Endodermal cell (in vitro differentiated cells): ENCODE measurements around the gene EIF4G3. TPM values are rescaled to one million over a fixed set of nuclear protein-coding genes. Genes with fewer than 3 reads are reported as not detected.
A peak's percentile ranks its signal among the peaks of the same experiment; 100 is the strongest.

Source experiments
- DNase-seq: peaks from one replicate; pipeline ENCODE4 v3.0.0-alpha.2; 2017
- H3K27ac ChIP-seq: 2 replicates; pipeline ENCODE4 v1.5.1; 2013; ENCODE audit warnings: mild to moderate bottlenecking, low read depth, low read length, moderate library complexity
- H3K27me3 ChIP-seq: 2 replicates; pipeline ENCODE4 v1.6.1; 2013; ENCODE audit warnings: mild to moderate bottlenecking, low read length, moderate library complexity; ENCODE audit not compliant: insufficient read depth, control insufficient read depth, poor library complexity, severe bottlenecking
- H3K36me3 ChIP-seq: 2 replicates; pipeline ENCODE4 v1.7.0; 2013; ENCODE audit warnings: mild to moderate bottlenecking, low read length, moderate library complexity; ENCODE audit not compliant: control insufficient read depth, insufficient read depth
- H3K4me1 ChIP-seq: one replicate; pipeline ENCODE4 v1.7.0; 2013; ENCODE audit warnings: low read length; ENCODE audit not compliant: control insufficient read depth, insufficient read depth
- H3K4me3 ChIP-seq: 2 replicates; pipeline ENCODE4 v1.5.1; 2013; ENCODE audit warnings: mild to moderate bottlenecking, low read length, moderate library complexity
- H3K9ac ChIP-seq: 2 replicates; pipeline ENCODE4 v1.6.1; 2013; ENCODE audit warnings: mild to moderate bottlenecking, low read length, moderate library complexity; ENCODE audit not compliant: poor library complexity, severe bottlenecking; ENCODE audit errors: extremely low read depth
- H3K9me3 ChIP-seq: 2 replicates; pipeline ENCODE4 v1.6.1; 2013; ENCODE audit warnings: mild to moderate bottlenecking, low read length, moderate library complexity; ENCODE audit not compliant: control insufficient read depth
- H3K27ac Mint-ChIP-seq: 2 replicates; pipeline ENCODE4 v1.8.0; 2020; ENCODE audit warnings: mixed read lengths
- H3K27me3 Mint-ChIP-seq: 2 replicates; pipeline ENCODE4 v1.8.0; 2021; ENCODE audit warnings: mild to moderate bottlenecking, mixed read lengths; ENCODE audit not compliant: insufficient read depth
- H3K36me3 Mint-ChIP-seq: 2 replicates; pipeline ENCODE4 v1.8.0; 2020; ENCODE audit warnings: low read depth, mixed read lengths
- H3K4me1 Mint-ChIP-seq: 2 replicates; pipeline ENCODE4 v1.8.0; 2020; ENCODE audit warnings: mixed read lengths
- H3K4me3 Mint-ChIP-seq: 2 replicates; pipeline ENCODE4 v1.8.0; 2020; ENCODE audit warnings: mild to moderate bottlenecking, moderate library complexity, mixed read lengths
- H3K9me3 Mint-ChIP-seq: 2 replicates; pipeline ENCODE4 v1.8.0; 2020; ENCODE audit warnings: mild to moderate bottlenecking, mixed read lengths
- WGBS, 2 experiments: methylation state at CpG; one replicate each; pipeline versions ENCODE4 v1.1.5 to v1.1.7; 2013; ENCODE audit warnings: missing lambda C conversion rate in 2 of 2, mixed read lengths in 1 of 2; ENCODE audit not compliant: insufficient coverage in 1 of 2, insufficient read length in 1 of 2; 5-methylcytosine and 5-hydroxymethylcytosine counted together
- total RNA-seq, 2 donors: library from RNA; stranded (reverse); fragmentation: NEBNext Ultra II Directional in 1 of 2; extraction: Animal tissue kit (Norgen Biotek cat#: 25700) in 1 of 2; gene quantifications; 2 replicates in 1 of 2; 3 replicates in 1 of 2; pipeline ENCODE4 v1.2.1, GENCODE V29; 2021
- TF ChIP-seq, protein P1 (sequence below): fragments of 200-600 bp; sonication (generic); conservative IDR thresholded peaks from 2 replicates; pipeline ENCODE4 v1.5.0; 2021; ENCODE audit warnings: antibody characterized with exemption, mild to moderate bottlenecking

EIF4G3 gene
- total RNA-seq, 2 donors from 2014 or later = 101 to 103 TPM

GRCh38 chr1:21022279-21023040, 154.2 kb downstream of the EIF4G3 start:
- Histone ChIP-seq H3K4me3 (peak overlapping the region; percentile 32), H3K4me1 (no peaks in the 10 kb centered on the region), H3K9me3 (peaks cover 12% of the 10 kb centered on the region), H3K27ac (no peak overlapping the region), H3K9ac (no peak overlapping the region), H3K27me3 (no peaks in the 10 kb centered on the region), H3K36me3 (peaks cover 23% of the 10 kb centered on the region)
- Mint-ChIP-seq H3K4me1 (peaks cover 18% of the 10 kb centered on the region), H3K9me3 (peaks cover 11% of the 10 kb centered on the region), H3K4me3 (no peak overlapping the region), H3K27ac (peak overlapping the region; percentile 68), H3K36me3 (peaks cover 33% of the 10 kb centered on the region), H3K27me3 (no peaks in the 10 kb centered on the region)
- no peak for DNase-seq
- TF ChIP-seq, protein P1, sequence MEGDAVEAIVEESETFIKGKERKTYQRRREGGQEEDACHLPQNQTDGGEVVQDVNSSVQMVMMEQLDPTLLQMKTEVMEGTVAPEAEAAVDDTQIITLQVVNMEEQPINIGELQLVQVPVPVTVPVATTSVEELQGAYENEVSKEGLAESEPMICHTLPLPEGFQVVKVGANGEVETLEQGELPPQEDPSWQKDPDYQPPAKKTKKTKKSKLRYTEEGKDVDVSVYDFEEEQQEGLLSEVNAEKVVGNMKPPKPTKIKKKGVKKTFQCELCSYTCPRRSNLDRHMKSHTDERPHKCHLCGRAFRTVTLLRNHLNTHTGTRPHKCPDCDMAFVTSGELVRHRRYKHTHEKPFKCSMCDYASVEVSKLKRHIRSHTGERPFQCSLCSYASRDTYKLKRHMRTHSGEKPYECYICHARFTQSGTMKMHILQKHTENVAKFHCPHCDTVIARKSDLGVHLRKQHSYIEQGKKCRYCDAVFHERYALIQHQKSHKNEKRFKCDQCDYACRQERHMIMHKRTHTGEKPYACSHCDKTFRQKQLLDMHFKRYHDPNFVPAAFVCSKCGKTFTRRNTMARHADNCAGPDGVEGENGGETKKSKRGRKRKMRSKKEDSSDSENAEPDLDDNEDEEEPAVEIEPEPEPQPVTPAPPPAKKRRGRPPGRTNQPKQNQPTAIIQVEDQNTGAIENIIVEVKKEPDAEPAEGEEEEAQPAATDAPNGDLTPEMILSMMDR = no peak
- 94 to 96% methylated on average over 6 of the region's 6 CpGs for WGBS, 2 experiments

DNA sequence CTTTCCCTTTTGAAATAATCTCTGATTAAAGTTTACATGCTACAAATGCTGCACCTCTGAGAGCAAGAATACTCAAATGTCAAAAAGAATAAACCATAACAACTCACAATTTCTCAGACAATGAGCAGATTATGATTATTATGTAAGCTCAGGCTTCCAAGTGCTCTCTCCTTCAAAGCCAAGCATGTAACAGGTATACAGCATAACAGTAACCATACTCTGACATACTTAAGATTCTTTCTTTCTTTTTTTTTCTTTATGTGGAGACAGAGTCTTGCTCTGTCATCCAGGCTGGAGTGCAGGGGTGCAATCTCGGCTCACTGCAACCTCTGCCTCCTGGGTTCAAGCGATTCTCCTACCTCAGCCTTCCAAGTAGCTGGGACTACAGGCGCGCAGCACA, 155.4 kb downstream of the EIF4G3 start:
- H3K27me3 Mint-ChIP-seq = no peaks in the 10 kb centered on the region
- no peak overlapping the region for H3K4me3 ChIP-seq
- no peak overlapping the region for H3K27ac ChIP-seq
- H3K4me1 ChIP-seq = no peaks in the 10 kb centered on the region
- H3K27ac Mint-ChIP-seq = no peak overlapping the region
- H3K9ac ChIP-seq = no peak overlapping the region
- TF ChIP-seq, protein P1 = no peak
- H3K9me3 ChIP-seq = peaks cover 12% of the 10 kb centered on the region
- peaks cover 23% of the 10 kb centered on the region for H3K36me3 ChIP-seq
- H3K9me3 Mint-ChIP-seq = peaks cover 11% of the 10 kb centered on the region
- H3K4me3 Mint-ChIP-seq = no peak overlapping the region
- H3K4me1 Mint-ChIP-seq = peaks cover 18% of the 10 kb centered on the region
- H3K36me3 Mint-ChIP-seq = peaks cover 36% of the 10 kb centered on the region
- no peaks in the 10 kb centered on the region for H3K27me3 ChIP-seq
- DNase-seq = no peak
- WGBS, 2 experiments = 97 to 100% methylated on average over 4 of the region's 4 CpGs

- Mint-ChIP-seq H3K36me3 (peaks cover 32% of the 10 kb centered on the region), H3K4me3 (no peak overlapping the region), H3K27ac (peak overlapping the region; percentile 28), H3K4me1 (peaks cover 12% of the 10 kb centered on the region), H3K9me3 (peaks cover 11% of the 10 kb centered on the region), H3K27me3 (no peaks in the 10 kb centered on the region)
- peaks cover 23% of the 10 kb centered on the region for H3K36me3 ChIP-seq
- H3K4me3 ChIP-seq = no peak overlapping the region
- no peak for DNase-seq
- H3K27ac ChIP-seq = no peak overlapping the region
- no peaks in the 10 kb centered on the region for H3K4me1 ChIP-seq
- no peak overlapping the region for H3K9ac ChIP-seq
- WGBS, 2 experiments = 92 to 94% methylated on average over 2 to 3 of the region's 3 CpGs
- TF ChIP-seq, protein P1 = no peak
- no peaks in the 10 kb centered on the region for H3K27me3 ChIP-seq
- H3K9me3 ChIP-seq = peaks cover 12% of the 10 kb centered on the region
These were observed 156.5 kb downstream of the EIF4G3 start for GRCh38 chr1:21020151-21020550.
